Mesenchymal stem cell (in vitro differentiated cells and primary cell): ENCODE results near the gene TGFBR3L.

Source experiments
- DNase-seq: peaks from one replicate; pipeline ENCODE4 v3.0.0-alpha.2; 2013
- H2AFZ ChIP-seq: one replicate; pipeline ENCODE4 v1.6.1; 2013; ENCODE audit warnings: low read depth, mild to moderate bottlenecking, control low read depth, inconsistent platforms, low read length, moderate library complexity
- H2AK5ac ChIP-seq: 2 replicates; pipeline ENCODE4 v1.6.1; 2013; ENCODE audit warnings: low read length, moderate library complexity, mild to moderate bottlenecking, inconsistent platforms; ENCODE audit not compliant: severe bottlenecking
- H2BK120ac ChIP-seq: one replicate; pipeline ENCODE4 v1.6.1; 2013; ENCODE audit warnings: low read depth, mild to moderate bottlenecking, inconsistent platforms, low read length, moderate library complexity
- H2BK12ac ChIP-seq, 2 experiments: one replicate each; pipeline ENCODE4 v1.6.1; 2013; ENCODE audit warnings: inconsistent platforms in 2 of 2, low read length in 2 of 2, mild to moderate bottlenecking in 2 of 2, moderate library complexity in 2 of 2, control low read depth in 1 of 2
- H2BK15ac ChIP-seq: one replicate; pipeline ENCODE4 v1.6.1; 2013; ENCODE audit warnings: mild to moderate bottlenecking, low read depth, inconsistent platforms; ENCODE audit not compliant: poor library complexity, severe bottlenecking
- H2BK5ac ChIP-seq: 2 replicates; pipeline ENCODE4 v1.6.1; 2013; ENCODE audit warnings: low read depth, mild to moderate bottlenecking, low read length, control low read depth, inconsistent platforms; ENCODE audit not compliant: poor library complexity, severe bottlenecking
- H3K14ac ChIP-seq, 2 experiments: one replicate each; pipeline ENCODE4 v1.6.1; 2013; ENCODE audit warnings: inconsistent platforms in 2 of 2, low read length in 2 of 2, control low read depth in 1 of 2, mild to moderate bottlenecking in 1 of 2, moderate library complexity in 1 of 2
- H3K18ac ChIP-seq, 2 experiments: one replicate each; pipeline ENCODE4 v1.6.1; 2013; ENCODE audit warnings: inconsistent platforms in 2 of 2, low read length in 2 of 2, control low read depth in 1 of 2, low read depth in 1 of 2, mild to moderate bottlenecking in 1 of 2
- H3K23ac ChIP-seq, 2 experiments: one replicate each; pipeline ENCODE4 v1.6.1; 2013; ENCODE audit warnings: inconsistent platforms in 2 of 2, low read length in 2 of 2, mild to moderate bottlenecking in 2 of 2, moderate library complexity in 2 of 2, control low read depth in 1 of 2
- H3K27ac ChIP-seq: 2 replicates; pipeline ENCODE4 v1.5.1; 2013; ENCODE audit warnings: mild to moderate bottlenecking, moderate library complexity, low read length, control low read depth, inconsistent platforms; ENCODE audit not compliant: poor library complexity, severe bottlenecking
- H3K27me3 ChIP-seq, 2 experiments: 2 replicates each; pipeline versions ENCODE4 v1.6.1 to v1.7.0; 2013; ENCODE audit warnings: low read length in 2 of 2, mild to moderate bottlenecking in 2 of 2, moderate library complexity in 2 of 2, control low read depth in 1 of 2, inconsistent platforms in 1 of 2; ENCODE audit not compliant: control insufficient read depth in 1 of 2, insufficient read depth in 1 of 2
- H3K36me3 ChIP-seq, 2 experiments: 2 replicates each; pipeline versions ENCODE4 v1.6.1 to v1.7.0; 2013; ENCODE audit warnings: low read length in 2 of 2, control low read depth in 1 of 2, inconsistent platforms in 1 of 2, low read depth in 1 of 2, mild to moderate bottlenecking in 1 of 2; ENCODE audit not compliant: insufficient read depth in 2 of 2, control insufficient read depth in 1 of 2
- H3K4ac ChIP-seq, 2 experiments: one replicate each; pipeline ENCODE4 v1.6.1; 2013; ENCODE audit warnings: inconsistent platforms in 2 of 2, low read length in 2 of 2, mild to moderate bottlenecking in 2 of 2, moderate library complexity in 2 of 2, control low read depth in 1 of 2, low read depth in 1 of 2
- H3K4me1 ChIP-seq: 2 replicates; pipeline ENCODE4 v1.6.1; 2013; ENCODE audit warnings: low read depth, low read length, control low read depth; ENCODE audit not compliant: control insufficient read depth, insufficient read depth
- H3K4me2 ChIP-seq: 2 replicates; pipeline ENCODE4 v1.6.1; 2013; ENCODE audit warnings: low read length, mild to moderate bottlenecking, inconsistent platforms; ENCODE audit not compliant: poor library complexity, severe bottlenecking
- H3K4me3 ChIP-seq, 2 experiments: 2 replicates each; pipeline versions ENCODE4 v1.5.1 to v1.7.0; 2013; ENCODE audit warnings: low read length in 2 of 2, mild to moderate bottlenecking in 2 of 2, control low read depth in 1 of 2, low read depth in 1 of 2; ENCODE audit not compliant: insufficient read depth in 1 of 2
- H3K79me1 ChIP-seq: replicated peaks from 2 replicates; pipeline ENCODE4 v1.6.1; 2013; ENCODE audit warnings: mild to moderate bottlenecking, control low read depth, low read length, inconsistent platforms; ENCODE audit not compliant: poor library complexity, severe bottlenecking
- H3K9ac ChIP-seq: 2 replicates; pipeline ENCODE4 v1.7.0; 2013; ENCODE audit warnings: mild to moderate bottlenecking, low read length, moderate library complexity
- H3K9me3 ChIP-seq: 2 replicates; pipeline ENCODE4 v1.7.0; 2013; ENCODE audit warnings: mild to moderate bottlenecking, low read length; ENCODE audit not compliant: control insufficient read depth
- H4K8ac ChIP-seq: one replicate; pipeline ENCODE4 v1.6.1; 2013; ENCODE audit warnings: inconsistent platforms, mild to moderate bottlenecking, low read length, moderate library complexity
- H4K91ac ChIP-seq: one replicate; pipeline ENCODE4 v1.6.1; 2013; ENCODE audit warnings: mild to moderate bottlenecking, low read length, inconsistent platforms
- WGBS: methylation state at CpG from one replicate; pipeline ENCODE4 v1.1.7; 2013; ENCODE audit warnings: mixed read lengths; 5-methylcytosine and 5-hydroxymethylcytosine counted together

TGFBR3L gene

GRCh38 chr19:7941895-7942596 is 27.4 kb downstream of the TGFBR3L start:
- Histone ChIP-seq H4K8ac (no peak overlapping the region), H3K79me1 (peaks cover 34% of the 10 kb centered on the region), H3K27me3 (no peaks in the 10 kb centered on the region), H2BK12ac (no peak overlapping the region), H3K23ac (no peak overlapping the region), H3K4me1 (peaks cover 10% of the 10 kb centered on the region), H3K9ac (peak overlapping the region; percentile 99), H3K18ac (no peak overlapping the region), H2AK5ac (no peak overlapping the region), H2BK5ac (no peak overlapping the region), H2BK120ac (no peak overlapping the region), H3K9me3 (no peaks in the 10 kb centered on the region), H3K14ac (no peak overlapping the region), H3K4me2 (no peak overlapping the region), H2BK15ac (no peak overlapping the region), H3K27ac (no peak overlapping the region), H4K91ac (no peak overlapping the region), H3K4me3 (peak overlapping the region in 1 of 2 experiments; percentile 99), H3K36me3 (peaks cover 23 to 29% of the 10 kb centered on the region in 2 experiments), H3K4ac (no peak overlapping the region), H2AFZ (no peak overlapping the region)
- 93% methylated on average over 19 of the region's 19 CpGs for WGBS
- no peak for DNase-seq

GRCh38 chr19:7942981-7943443 is 28.4 kb downstream of the TGFBR3L start:
- Histone ChIP-seq H3K18ac (peak overlapping the region; percentile 88 to 99), H4K8ac (peak overlapping the region; percentile 96), H2AK5ac (no peak overlapping the region), H2BK5ac (peak overlapping the region; percentile 46), H2AFZ (peak overlapping the region; percentile 85), H2BK15ac (peak overlapping the region; percentile 45), H3K27me3 (no peaks in the 10 kb centered on the region), H3K9ac (peak overlapping the region; percentile 99), H3K14ac (peak overlapping the region; percentile 63 to 94), H3K27ac (peak overlapping the region; percentile 82), H4K91ac (peak overlapping the region; percentile 80), H3K23ac (peak overlapping the region in 1 of 2 experiments; percentile 14), H3K4me1 (peaks cover 10% of the 10 kb centered on the region), H3K4me2 (peak overlapping the region; percentile 81), H3K4me3 (peak overlapping the region; percentile 92 to 99), H3K9me3 (no peaks in the 10 kb centered on the region), H3K4ac (peak overlapping the region; percentile 84), H2BK120ac (peak overlapping the region; percentile 55), H2BK12ac (no peak overlapping the region), H3K79me1 (peaks cover 30% of the 10 kb centered on the region), H3K36me3 (peaks cover 15 to 21% of the 10 kb centered on the region in 2 experiments)
- WGBS, result 10% methylated on average over 33 of the region's 33 CpGs
- DNase-seq, result no peak

GRCh38 chr19:7943444-7944176 is 29.0 kb downstream of the TGFBR3L start, which contains the start of gene TIMM44:
Gene TIMM44, minus strand, starts transcription at chr19:7943666. Its CDS starts 15 bp downstream, at chr19:7943651.
- Histone ChIP-seq H3K79me1 (peaks cover 30% of the 10 kb centered on the region), H3K27ac (peak within 1 kb of the TSS; percentile 82), H3K27me3 (no peaks in the 10 kb centered on the region), H3K4ac (peak within 1 kb of the TSS; percentile 84), H3K9me3 (no peaks in the 10 kb centered on the region), H2AFZ (peak within 1 kb of the TSS; percentile 85), H3K36me3 (peaks cover 15 to 18% of the 10 kb centered on the region in 2 experiments), H4K91ac (peak within 1 kb of the TSS; percentile 80), H2AK5ac (peak within 1 kb of the TSS; percentile 60), H4K8ac (peak within 1 kb of the TSS; percentile 96), H3K14ac (peak within 1 kb of the TSS; percentile 63 to 94), H3K9ac (peak within 1 kb of the TSS; percentile 99), H2BK5ac (peak within 1 kb of the TSS; percentile 46), H2BK15ac (peak within 1 kb of the TSS; percentile 45), H3K4me3 (peak within 1 kb of the TSS; percentile 92 to 99), H2BK12ac (no peak within 1 kb of the TSS), H3K4me1 (peaks cover 10% of the 10 kb centered on the region), H2BK120ac (peak within 1 kb of the TSS; percentile 55), H3K4me2 (peak within 1 kb of the TSS; percentile 100), H3K18ac (peak within 1 kb of the TSS; percentile 88 to 99), H3K23ac (peak within 1 kb of the TSS in 1 of 2 experiments; percentile 14)
- DNase-seq, result peak; percentile 100
- 1% methylated on average over 56 of the region's 56 CpGs for WGBS
